Measurements from ENCODE around the gene PUM1.

Gene PUM1

GRCh38 chr1:30894508-30894973 is 171.0 kb downstream of the PUM1 start:
- no peak for DNase-seq (ENCODE audit: low read depth in 1 of 2, low spot score in 1 of 2)

DNA sequence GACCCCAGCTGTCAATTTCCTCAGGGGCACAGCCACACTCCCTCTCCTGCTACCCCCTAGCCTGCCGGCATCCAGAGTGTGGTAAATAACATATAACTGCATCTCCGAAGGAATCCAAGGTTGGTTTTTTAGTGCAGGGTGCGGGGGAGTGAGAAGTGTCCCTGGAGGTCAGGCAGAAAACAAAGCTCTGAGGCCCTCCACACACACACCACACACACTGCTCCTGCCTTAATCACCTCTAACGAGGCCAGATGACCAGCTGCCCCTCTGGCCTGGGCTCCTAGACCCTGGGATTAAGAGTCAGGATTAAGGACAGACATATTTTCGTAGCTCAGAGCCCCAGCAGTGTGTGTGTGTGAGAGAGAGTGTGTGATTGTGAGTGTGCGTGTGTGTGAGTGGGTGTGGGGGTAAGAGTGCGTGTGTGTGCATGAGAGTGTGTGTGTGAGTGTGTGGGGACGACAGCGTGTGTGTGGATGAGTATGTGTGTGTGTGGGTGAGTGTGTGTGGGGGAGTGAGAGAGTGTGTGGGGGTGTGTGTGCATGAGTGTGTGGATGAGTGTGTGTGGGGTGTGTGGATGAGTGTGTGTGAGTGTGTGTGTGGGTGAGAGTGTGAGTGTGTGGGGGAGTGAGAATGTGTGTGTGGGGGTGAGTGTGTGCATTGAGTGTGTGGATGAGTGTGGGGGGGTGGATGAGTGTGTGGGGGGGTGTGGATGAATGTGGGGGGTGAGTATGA is 171.6 kb downstream of the PUM1 start:
- no peak for DNase-seq (ENCODE audit: low read depth in 1 of 2, low spot score in 1 of 2)

GRCh38 chr1:30892671-30893073 is 172.8 kb downstream of the PUM1 start:
- no peak for DNase-seq (ENCODE audit: low read depth in 1 of 2, low spot score in 1 of 2)

DNA sequence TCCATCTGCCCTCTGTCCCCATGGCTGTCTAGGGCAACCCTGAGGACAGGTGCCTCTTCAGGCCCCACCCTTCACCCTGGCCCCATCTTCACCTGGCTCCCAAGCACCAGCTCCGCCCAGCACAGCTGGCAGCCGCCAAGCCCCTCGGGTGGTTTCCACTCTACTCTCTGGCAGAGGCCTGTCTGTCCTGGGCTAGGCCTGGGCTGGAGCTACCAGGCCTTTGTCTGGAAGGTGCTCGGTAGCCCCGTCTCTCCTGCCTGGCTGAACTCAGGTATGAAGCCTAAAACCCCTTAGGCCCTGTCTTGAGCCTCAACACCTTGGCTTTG is 174.3 kb downstream of the PUM1 start:
- DNase-seq (ENCODE audit: low read depth in 1 of 2, low spot score in 1 of 2): no peak

- no peak for DNase-seq (ENCODE audit: low read depth in 1 of 2, low spot score in 1 of 2)
Measured at GRCh38 chr1:30890502-30891226, 174.9 kb downstream of the PUM1 start.

DNA sequence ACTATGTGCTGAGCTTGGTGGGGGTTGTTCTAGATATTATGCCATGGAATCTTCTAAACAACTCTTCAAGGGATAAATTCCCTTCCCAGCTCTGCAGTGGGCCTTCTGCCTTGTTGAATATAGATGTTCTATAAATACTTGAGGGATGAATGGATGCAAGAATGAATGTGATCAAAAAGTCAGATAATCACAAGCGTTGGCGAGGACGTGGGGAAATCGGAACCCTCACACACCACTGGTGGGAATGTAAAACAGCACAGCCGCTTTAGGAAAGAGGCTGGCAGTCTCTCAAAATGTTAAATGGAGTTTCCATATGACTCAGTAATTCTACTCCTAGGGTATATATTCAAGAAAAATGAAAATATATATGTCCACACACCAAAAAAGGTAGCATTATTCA is 176.0 kb downstream of the PUM1 start:
- no peak for DNase-seq (ENCODE audit: low read depth in 1 of 2, low spot score in 1 of 2)

DNA sequence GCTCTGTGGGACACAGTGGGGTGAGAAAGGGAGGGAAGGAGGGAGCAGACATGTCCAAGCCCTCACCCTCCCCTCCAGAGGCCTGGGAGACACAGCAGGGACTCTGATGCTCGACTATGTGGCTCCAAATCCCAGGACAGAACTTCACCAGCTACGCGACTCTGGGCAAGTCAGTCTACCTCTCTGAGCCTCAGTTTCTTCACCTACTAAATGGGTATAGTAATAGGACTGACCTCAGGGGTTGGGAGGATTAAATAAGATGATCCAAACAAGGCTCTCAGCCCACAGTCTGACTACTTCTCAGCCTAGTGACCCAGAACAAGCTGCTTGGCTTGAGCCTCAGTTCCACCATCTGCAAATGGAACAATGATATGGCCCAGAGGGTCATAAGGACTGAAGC is 176.5 kb downstream of the PUM1 start:
- no peak for DNase-seq (ENCODE audit: low read depth in 1 of 2, low spot score in 1 of 2)

DNA sequence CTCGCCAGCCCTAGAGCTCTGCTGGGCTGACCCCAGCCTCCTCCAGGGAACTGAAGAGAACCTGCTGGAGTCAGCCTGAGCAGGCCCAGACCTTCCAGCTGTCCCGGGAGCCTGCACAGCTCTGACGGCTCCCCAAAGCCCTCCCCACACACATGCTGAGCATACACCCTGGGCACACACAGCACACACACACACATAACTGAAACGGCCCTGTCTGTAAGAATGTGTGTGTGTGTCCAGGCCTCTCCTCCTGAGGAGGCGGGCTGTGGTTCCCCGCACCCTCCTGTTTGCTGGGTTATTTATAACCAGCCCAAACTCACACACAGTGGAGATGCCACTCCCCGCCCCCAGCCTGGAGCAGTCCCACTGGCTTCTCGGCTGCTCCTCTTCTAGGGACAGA is 177.1 kb downstream of the PUM1 start:
- no peak for DNase-seq (ENCODE audit: low read depth in 1 of 2, low spot score in 1 of 2)

DNA sequence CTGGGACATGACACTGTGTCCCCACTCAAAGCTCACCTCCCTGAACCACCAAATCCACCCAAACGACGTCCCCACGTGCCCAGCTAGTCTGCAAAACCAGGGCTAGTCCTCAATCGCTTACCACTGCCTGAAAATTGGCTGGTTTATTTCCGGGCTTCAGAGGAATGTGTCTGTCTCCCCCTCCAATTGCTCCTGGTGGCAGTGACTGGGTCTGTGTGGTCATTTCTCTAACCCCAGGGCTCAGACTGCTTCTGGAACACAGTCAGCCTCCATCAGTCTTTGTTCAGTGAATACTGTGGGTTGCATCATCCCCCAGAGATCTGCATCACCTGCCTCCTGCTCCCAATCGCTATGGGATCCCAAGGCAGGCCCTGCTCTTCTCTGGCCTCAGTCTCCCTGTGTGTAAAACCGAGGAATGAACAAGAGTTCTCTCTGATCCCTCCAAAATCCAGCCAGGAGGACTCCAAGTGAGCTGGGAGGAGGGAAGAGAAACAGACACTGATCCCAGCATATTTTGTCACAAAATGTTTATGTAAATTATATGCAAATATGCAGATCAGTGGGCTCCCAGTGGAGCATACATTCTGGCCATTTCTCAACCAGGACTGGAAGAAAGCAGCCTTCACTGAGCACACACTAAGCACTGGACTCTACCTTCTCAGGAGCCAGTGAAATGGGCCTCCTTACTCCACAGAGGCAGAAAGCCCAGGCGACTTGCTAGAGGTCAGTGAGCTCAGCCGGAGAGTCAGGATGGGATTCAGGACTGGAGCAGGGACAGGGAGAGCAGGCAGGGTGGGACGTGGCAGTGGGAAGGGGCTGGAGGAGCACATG is 177.8 kb downstream of the PUM1 start:
- DNase-seq (ENCODE audit: low read depth in 1 of 2, low spot score in 1 of 2): no peak

DNA sequence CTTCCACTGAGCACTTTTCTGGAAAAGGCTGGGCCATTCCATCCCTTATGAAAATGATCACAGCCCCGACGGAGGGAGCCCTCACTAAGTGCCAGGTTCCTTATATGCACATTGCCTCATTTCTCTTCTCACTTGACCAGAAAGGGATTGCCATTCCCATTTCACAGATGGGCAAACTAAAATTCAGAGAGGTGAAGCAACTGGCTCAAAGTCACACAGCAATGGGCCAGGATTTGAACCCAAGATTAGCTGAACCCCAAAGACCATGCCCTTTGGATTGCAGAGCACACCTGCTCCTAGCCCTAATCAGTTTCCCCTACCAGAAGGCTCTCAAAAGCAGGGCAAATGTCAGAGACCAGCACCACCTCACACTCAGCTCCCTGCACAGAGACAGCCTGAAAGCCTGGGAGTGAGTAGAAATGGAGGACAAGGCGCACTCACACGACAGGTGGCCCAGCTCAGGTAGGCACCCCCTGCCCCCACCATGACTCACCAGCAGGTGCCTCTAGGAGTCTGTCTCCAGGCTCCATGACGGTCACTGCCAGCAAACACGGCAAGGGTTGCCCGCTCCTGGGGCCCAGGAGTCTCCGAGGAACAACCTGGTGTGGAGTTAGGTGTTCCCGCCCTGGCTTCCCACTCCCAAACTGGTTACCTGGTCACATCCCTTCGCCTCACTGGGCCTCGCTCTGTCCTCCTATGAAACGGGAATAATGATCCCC is 178.6 kb downstream of the PUM1 start:
- no peak for DNase-seq (ENCODE audit: low read depth in 1 of 2, low spot score in 1 of 2)

- no peak for DNase-seq (ENCODE audit: low read depth in 1 of 2, low spot score in 1 of 2)
Measured at GRCh38 chr1:30885570-30886522, 179.7 kb downstream of the PUM1 start.

- DNase-seq (ENCODE audit: low read depth in 1 of 2, low spot score in 1 of 2): no peak
Measured at GRCh38 chr1:30884723-30885122, 180.8 kb downstream of the PUM1 start.

- DNase-seq (ENCODE audit: low read depth in 1 of 2, low spot score in 1 of 2): no peak
Measured at GRCh38 chr1:30883389-30884172, 181.9 kb downstream of the PUM1 start.

- no peak for DNase-seq (ENCODE audit: low read depth in 1 of 2, low spot score in 1 of 2)
Measured at GRCh38 chr1:30882678-30883388, 182.7 kb downstream of the PUM1 start.

All from activated CD4-positive, alpha-beta T cell treated with anti-CD3 and anti-CD28 coated beads, Interleukin-2, amount 50 U/mL, for 24 hours (primary cell).